Astrocyte (in vitro differentiated cells and primary cell): ENCODE data around the gene HS6ST3. TPM values are rescaled to one million over a fixed set of nuclear protein-coding genes. Genes with fewer than 3 reads are reported as not detected.

Experiments used
- DNase-seq: peaks from one replicate; pipeline ENCODE4 v3.0.0-alpha.2; 2010; ENCODE audit warnings: low read depth
- FAIRE-seq: peaks from 2 replicates; lab custom pipeline; 2011; peaks lifted over from hg19 to GRCh38; lab: Jason Lieb, UNC
- H2AFZ ChIP-seq: 2 replicates; pipeline ENCODE4 v1.6.0; 2012; ENCODE audit warnings: low read depth, low read length, inconsistent platforms
- H3K27ac ChIP-seq: 2 replicates; pipeline ENCODE4 v1.5.1; 2011; ENCODE audit warnings: low read depth, low read length, inconsistent platforms
- H3K27me3 ChIP-seq: 2 replicates; pipeline ENCODE4 v1.6.0; 2011; ENCODE audit warnings: low read length, inconsistent platforms; ENCODE audit not compliant: insufficient read depth
- H3K36me3 ChIP-seq: 2 replicates; pipeline ENCODE4 v1.5.1; 2011; ENCODE audit warnings: low read length, inconsistent platforms; ENCODE audit not compliant: insufficient read depth
- H3K4me1 ChIP-seq: 2 replicates; pipeline ENCODE4 v1.5.1; 2011; ENCODE audit warnings: low read length, inconsistent platforms; ENCODE audit not compliant: insufficient read depth
- H3K4me2 ChIP-seq: 2 replicates; pipeline ENCODE4 v1.6.0; 2012; ENCODE audit warnings: low read length, inconsistent platforms
- H3K4me3 ChIP-seq: 2 replicates; pipeline ENCODE4 v1.5.1; 2011; ENCODE audit warnings: low read depth, mild to moderate bottlenecking, low read length, inconsistent platforms; ENCODE audit not compliant: insufficient read depth
- H3K79me2 ChIP-seq: 2 replicates; pipeline ENCODE4 v1.6.0; 2012; ENCODE audit warnings: mild to moderate bottlenecking, low read length, inconsistent platforms; ENCODE audit not compliant: insufficient read depth
- H3K9ac ChIP-seq: 2 replicates; pipeline ENCODE4 v1.6.0; 2012; ENCODE audit warnings: mild to moderate bottlenecking, low read length, inconsistent platforms
- H3K9me3 ChIP-seq: 2 replicates; pipeline ENCODE4 v1.5.1; 2012; ENCODE audit warnings: low read depth, mild to moderate bottlenecking, low read length, inconsistent platforms; ENCODE audit not compliant: insufficient read depth
- H4K20me1 ChIP-seq: 2 replicates; pipeline ENCODE4 v1.6.0; 2012; ENCODE audit warnings: low read length, inconsistent platforms; ENCODE audit not compliant: insufficient read depth
- H3K27ac Mint-ChIP-seq: one replicate; pipeline ENCODE4 v1.8.0; 2021; ENCODE audit warnings: mild to moderate bottlenecking, mixed read lengths; ENCODE audit not compliant: unreplicated experiment
- H3K27me3 Mint-ChIP-seq: one replicate; pipeline ENCODE4 v1.8.0; 2021; ENCODE audit warnings: low read depth, mixed read lengths; ENCODE audit not compliant: unreplicated experiment
- H3K36me3 Mint-ChIP-seq: one replicate; pipeline ENCODE4 v1.8.0; 2021; ENCODE audit warnings: low read depth, mixed read lengths; ENCODE audit not compliant: unreplicated experiment
- H3K4me1 Mint-ChIP-seq: one replicate; pipeline ENCODE4 v1.8.0; 2021; ENCODE audit warnings: low read depth, mixed read lengths; ENCODE audit not compliant: unreplicated experiment
- H3K4me3 Mint-ChIP-seq: one replicate; pipeline ENCODE4 v1.8.0; 2021; ENCODE audit warnings: mild to moderate bottlenecking, moderate library complexity, mixed read lengths; ENCODE audit not compliant: unreplicated experiment
- H3K9me3 Mint-ChIP-seq: one replicate; pipeline ENCODE4 v1.8.0; 2021; ENCODE audit warnings: mild to moderate bottlenecking, mixed read lengths; ENCODE audit not compliant: unreplicated experiment
- EZH2 ChIP-seq: IDR thresholded peaks from 2 replicates; pipeline ENCODE4 v1.6.1; 2012; ENCODE audit warnings: mild to moderate bottlenecking, low read length, inconsistent platforms; ENCODE audit not compliant: insufficient read depth
- total RNA-seq: library from RNA; stranded (reverse); gene quantifications from 2 replicates; pipeline ENCODE4 v1.2.1, GENCODE V29; 2021
- TF ChIP-seq, protein P1 (sequence below): IDR thresholded peaks from 2 replicates; pipeline ENCODE4 v1.5.1; 2011; ENCODE audit warnings: low read depth, mild to moderate bottlenecking, inconsistent platforms, low read length, moderate library complexity; ENCODE audit not compliant: insufficient read depth

Gene HS6ST3
- total RNA-seq, 1 donor from 2014 or later = 0.07 TPM

DNA sequence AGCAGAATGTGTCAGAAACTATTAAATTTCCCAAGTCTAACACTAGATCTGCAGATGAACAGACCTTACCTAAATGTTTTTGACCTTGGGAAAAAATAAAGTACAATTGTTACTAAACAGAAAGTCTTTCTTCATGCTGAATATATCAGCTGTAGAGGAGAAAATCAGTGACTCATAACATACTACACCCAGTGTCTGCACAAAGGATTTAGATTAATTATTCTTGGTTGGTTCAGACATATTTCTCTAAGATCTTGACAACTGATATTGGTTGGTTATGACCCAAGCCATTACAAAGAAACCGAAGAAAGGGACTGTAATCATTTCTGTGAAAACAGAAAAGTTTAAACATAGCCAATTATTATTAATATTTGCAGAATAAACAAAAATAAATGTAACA lies 225.1 kb downstream of the HS6ST3 start:
- peak; percentile 1 for DNase-seq
- no peaks in the 10 kb centered on the region for H3K9me3 Mint-ChIP-seq
- Histone ChIP-seq H3K27me3 (no peaks in the 10 kb centered on the region), H3K4me1 (no peaks in the 10 kb centered on the region), H3K9me3 (no peaks in the 10 kb centered on the region), H3K4me3 (no peak overlapping the region), H3K27ac (no peak overlapping the region), H4K20me1 (no peaks in the 10 kb centered on the region), H3K36me3 (no peaks in the 10 kb centered on the region), H3K79me2 (no peaks in the 10 kb centered on the region), H2AFZ (no peak overlapping the region), H3K9ac (no peak overlapping the region), H3K4me2 (no peak overlapping the region)
- no peak overlapping the region for H3K27ac Mint-ChIP-seq
- H3K36me3 Mint-ChIP-seq = no peaks in the 10 kb centered on the region
- FAIRE-seq = no peak
- TF ChIP-seq EZH2 = no peak
- TF ChIP-seq, protein P1, sequence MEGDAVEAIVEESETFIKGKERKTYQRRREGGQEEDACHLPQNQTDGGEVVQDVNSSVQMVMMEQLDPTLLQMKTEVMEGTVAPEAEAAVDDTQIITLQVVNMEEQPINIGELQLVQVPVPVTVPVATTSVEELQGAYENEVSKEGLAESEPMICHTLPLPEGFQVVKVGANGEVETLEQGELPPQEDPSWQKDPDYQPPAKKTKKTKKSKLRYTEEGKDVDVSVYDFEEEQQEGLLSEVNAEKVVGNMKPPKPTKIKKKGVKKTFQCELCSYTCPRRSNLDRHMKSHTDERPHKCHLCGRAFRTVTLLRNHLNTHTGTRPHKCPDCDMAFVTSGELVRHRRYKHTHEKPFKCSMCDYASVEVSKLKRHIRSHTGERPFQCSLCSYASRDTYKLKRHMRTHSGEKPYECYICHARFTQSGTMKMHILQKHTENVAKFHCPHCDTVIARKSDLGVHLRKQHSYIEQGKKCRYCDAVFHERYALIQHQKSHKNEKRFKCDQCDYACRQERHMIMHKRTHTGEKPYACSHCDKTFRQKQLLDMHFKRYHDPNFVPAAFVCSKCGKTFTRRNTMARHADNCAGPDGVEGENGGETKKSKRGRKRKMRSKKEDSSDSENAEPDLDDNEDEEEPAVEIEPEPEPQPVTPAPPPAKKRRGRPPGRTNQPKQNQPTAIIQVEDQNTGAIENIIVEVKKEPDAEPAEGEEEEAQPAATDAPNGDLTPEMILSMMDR = no peak
- peaks cover 3% of the 10 kb centered on the region for H3K27me3 Mint-ChIP-seq
- peaks cover 2% of the 10 kb centered on the region for H3K4me1 Mint-ChIP-seq
- no peak overlapping the region for H3K4me3 Mint-ChIP-seq

DNA sequence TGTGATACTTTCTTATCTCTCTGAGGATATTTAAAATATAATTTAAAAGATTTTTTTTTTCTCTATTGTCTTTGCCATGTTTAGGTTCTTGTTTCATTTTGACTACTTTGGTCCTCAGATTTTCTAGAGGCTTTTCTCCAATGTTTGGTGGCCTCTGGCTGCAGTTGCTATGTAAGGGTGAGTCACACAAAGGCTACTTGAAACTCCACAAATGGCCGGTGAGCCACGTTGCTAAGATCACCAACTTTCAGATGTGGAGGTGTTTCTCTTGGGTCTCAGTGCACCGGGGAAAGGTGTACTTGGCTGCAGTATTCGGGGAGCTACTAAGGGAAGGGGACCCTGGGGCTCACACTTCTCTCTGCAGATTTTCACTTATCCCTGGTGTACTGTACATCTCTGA lies 248.1 kb downstream of the HS6ST3 start:
- H3K4me3 ChIP-seq = no peak overlapping the region
- no peak for DNase-seq
- no peaks in the 10 kb centered on the region for H3K27me3 ChIP-seq
- Mint-ChIP-seq H3K36me3 (no peaks in the 10 kb centered on the region), H3K27ac (no peak overlapping the region), H3K4me3 (no peak overlapping the region), H3K27me3 (no peaks in the 10 kb centered on the region), H3K4me1 (no peaks in the 10 kb centered on the region), H3K9me3 (peaks cover 5% of the 10 kb centered on the region)
- no peak for FAIRE-seq
- no peak overlapping the region for H3K27ac ChIP-seq
- H3K4me1 ChIP-seq = no peaks in the 10 kb centered on the region
- H3K4me2 ChIP-seq = no peak overlapping the region
- H3K9ac ChIP-seq = no peak overlapping the region
- H3K9me3 ChIP-seq = no peaks in the 10 kb centered on the region
- TF ChIP-seq, protein P1 = no peak
- no peak for TF ChIP-seq EZH2
- H4K20me1 ChIP-seq = no peaks in the 10 kb centered on the region
- no peaks in the 10 kb centered on the region for H3K36me3 ChIP-seq
- no peaks in the 10 kb centered on the region for H3K79me2 ChIP-seq
- H2AFZ ChIP-seq = no peak overlapping the region

DNA sequence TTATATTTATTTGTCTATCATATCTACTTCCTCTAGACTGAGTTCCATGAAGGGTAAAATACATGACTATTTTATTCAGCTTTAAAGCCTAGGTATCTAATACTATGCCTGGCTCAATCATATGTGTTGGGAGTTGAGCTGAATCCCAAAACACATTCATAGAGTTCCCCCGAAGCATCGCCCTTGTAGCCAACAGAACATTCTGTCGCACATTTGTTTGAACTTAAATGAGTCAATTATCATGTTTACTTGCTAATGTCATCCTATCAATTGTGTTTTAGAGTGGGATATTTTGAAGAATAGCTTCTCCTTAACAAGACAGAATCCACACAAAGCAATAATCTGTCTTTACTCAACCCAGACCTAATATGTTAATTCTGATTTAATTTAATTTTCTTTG lies 252.4 kb downstream of the HS6ST3 start:
- H3K4me3 Mint-ChIP-seq = no peak overlapping the region
- no peak overlapping the region for H2AFZ ChIP-seq
- no peaks in the 10 kb centered on the region for H3K27me3 ChIP-seq
- H3K36me3 Mint-ChIP-seq = no peaks in the 10 kb centered on the region
- no peak overlapping the region for H3K4me3 ChIP-seq
- no peak for FAIRE-seq
- no peak for TF ChIP-seq EZH2
- TF ChIP-seq, protein P1 = no peak
- H3K4me2 ChIP-seq = no peak overlapping the region
- no peaks in the 10 kb centered on the region for H3K9me3 ChIP-seq
- no peaks in the 10 kb centered on the region for H3K9me3 Mint-ChIP-seq
- H3K27ac ChIP-seq = no peak overlapping the region
- H3K4me1 Mint-ChIP-seq = no peaks in the 10 kb centered on the region
- H4K20me1 ChIP-seq = no peaks in the 10 kb centered on the region
- no peak overlapping the region for H3K27ac Mint-ChIP-seq
- no peaks in the 10 kb centered on the region for H3K36me3 ChIP-seq
- no peaks in the 10 kb centered on the region for H3K27me3 Mint-ChIP-seq
- H3K79me2 ChIP-seq = no peaks in the 10 kb centered on the region
- DNase-seq = no peak
- no peak overlapping the region for H3K9ac ChIP-seq
- H3K4me1 ChIP-seq = no peaks in the 10 kb centered on the region
